NCI-H1092 treated with DMSO at 0.1 percent for 48 hours (cell line): Measurements from ENCODE around the gene GDI1.
A peak's percentile ranks its signal among the peaks of the same experiment; 100 is the strongest.

Source experiments
- DNase-seq: peaks from one replicate; lab custom pipeline; 2025; lab: John Stamatoyannopoulos, UW

Gene GDI1

DNA sequence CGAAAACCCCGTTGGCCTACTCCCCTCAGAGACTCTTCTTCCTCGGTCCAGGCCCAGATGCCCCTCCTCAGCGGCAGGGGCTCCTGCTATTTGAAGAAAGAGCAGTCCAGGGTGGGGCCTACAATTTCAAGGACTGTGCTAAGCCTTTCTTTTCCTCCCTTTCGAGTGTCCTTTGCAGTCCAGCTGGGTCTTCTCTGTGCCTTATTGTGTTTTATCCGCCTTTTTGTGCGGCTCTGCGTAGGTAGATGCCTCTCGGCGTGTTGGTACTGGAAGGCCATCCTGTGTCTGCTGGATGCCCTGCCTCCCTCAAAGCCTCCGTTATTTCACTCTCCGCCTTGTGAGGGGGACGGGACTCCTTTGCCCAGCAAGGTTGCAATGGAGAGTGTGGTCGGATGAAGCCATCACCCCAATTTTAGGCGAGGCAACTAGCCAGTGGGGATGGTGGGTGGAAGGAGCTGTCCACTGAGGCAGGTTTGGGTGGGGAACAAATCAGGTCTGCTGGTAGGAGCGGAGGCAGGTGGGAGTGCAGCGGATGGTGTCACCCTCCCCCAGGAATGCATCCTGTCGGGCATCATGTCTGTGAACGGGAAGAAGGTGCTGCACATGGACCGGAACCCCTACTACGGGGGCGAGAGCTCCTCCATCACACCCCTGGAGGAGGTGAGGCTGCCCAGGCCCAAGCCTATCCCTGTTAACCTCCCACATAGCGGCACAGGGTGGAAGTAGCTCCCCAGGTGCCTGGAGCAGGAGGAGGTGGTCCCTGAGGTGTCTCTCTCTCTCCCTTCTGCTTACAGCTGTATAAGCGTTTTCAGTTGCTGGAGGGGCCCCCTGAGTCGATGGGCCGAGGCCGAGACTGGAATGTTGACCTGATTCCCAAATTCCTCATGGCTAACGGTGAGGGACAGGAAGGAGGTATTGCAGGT, 1.3 kb downstream of the GDI1 start:
- DNase-seq, result no peak

DNA sequence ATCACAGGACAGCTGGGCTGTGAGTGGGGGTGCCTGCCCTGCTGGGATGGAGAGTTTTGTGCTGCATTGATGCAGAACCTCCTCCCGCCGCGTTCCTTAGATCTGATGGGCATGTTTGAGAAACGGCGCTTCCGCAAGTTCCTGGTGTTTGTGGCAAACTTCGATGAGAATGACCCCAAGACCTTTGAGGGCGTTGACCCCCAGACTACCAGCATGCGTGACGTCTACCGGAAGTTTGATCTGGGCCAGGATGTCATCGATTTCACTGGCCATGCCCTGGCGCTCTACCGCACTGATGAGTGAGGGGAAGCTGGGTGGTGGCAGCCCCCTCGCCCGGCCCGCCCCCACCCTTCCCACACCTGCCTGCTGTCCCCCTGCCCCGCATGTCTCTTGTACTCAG, 2.9 kb downstream of the GDI1 start:
- no peak for DNase-seq

DNA sequence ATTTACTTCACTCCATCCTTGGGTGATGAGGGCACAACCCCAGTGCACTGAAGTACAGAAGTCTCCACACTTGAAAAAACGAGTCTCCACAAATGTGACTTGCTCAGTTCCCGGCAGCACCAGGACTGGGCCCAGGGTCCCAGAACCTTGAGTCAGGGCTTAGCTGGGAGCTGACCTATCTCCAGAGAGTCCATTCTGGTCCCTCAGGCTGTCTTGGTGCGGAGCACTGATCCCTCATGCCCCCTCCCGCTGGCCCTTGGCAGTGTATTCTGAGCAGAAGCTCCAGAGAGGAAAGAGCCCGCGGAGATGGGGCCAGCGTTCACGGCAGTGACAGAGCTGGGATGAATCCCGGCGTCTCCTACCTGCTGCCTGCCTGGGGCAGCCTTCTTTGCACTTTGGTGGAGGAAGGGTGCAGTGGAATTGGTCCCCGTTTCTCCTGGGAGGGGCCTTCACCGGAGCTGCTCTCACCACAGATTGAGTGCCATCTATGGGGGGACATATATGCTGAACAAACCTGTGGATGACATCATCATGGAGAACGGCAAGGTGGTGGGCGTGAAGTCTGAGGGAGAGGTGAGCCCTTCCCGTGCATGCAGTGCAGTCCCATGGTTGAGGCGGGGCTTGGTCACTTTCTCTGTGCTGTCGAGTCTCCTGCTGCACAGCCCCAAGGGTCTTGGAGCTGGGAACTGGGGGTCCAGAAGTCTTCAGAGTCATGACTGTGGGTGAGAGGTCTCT, 3.8 kb downstream of the GDI1 start:
- DNase-seq, result no peak

DNA sequence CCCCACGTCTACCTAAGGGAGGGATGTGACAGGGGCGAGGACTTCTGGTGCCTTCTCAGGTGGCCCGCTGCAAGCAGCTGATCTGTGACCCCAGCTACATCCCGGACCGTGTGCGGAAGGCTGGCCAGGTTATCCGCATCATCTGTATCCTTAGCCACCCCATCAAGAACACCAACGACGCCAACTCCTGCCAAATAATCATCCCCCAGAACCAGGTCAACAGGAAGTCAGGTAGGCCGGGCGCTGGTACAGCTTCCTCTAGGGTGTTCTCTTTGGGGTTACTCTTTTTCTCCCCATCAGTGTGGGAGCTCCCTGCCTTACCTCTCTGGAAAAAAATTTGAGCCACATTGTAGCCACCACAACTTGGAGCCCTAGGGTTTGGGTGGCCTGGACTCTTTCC, 4.6 kb downstream of the GDI1 start:
- DNase-seq, result no peak

DNA sequence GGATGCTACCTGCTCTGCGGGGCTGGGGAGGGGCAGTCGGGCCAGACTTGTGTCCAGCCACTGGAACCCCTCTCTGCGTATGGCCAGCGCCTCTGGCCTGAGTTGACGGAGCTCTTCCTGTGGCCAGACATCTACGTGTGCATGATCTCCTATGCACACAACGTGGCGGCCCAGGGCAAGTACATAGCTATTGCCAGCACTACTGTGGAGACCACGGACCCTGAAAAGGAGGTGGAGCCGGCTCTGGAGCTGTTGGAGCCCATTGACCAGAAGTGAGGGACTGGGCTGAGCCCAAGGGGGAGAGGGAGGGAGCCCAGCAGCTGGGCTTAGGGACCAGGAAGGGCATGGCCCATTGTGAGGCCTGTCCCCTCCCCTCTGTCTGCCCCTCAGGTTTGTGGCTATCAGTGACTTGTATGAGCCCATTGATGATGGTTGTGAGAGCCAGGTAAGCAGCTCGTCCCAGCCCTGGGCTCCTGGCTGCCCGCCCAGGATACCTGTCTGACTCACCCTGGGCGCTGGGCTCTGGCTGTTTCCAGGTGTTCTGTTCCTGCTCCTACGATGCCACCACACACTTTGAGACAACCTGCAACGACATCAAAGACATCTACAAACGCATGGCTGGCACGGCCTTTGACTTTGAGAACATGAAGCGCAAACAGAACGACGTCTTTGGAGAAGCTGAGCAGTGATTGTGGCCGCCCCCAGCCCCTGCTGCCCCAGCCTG, 5.2 kb downstream of the GDI1 start:
- no peak for DNase-seq

DNA sequence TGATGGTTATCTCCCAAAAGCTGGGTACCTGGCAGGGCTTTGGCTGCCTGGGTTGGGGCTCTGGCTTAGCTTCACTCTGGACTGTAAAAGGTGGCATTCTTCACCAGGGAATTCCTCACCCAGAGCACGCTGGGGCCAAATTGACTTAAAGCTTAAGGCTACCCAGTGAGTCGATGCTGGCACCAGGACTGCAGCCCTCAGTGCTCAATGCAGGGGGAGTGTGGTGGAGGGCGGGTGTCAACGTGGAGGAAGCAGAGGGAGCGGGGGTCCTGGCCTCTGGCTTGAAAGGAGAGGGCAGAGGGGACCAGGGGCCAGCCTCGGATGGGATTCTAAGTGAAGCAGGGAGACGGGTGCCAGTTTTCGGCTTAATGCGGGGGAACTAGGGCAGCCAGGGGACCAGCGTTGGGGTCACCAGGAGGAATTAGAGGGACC, 6.5 kb downstream of the GDI1 start:
- no peak for DNase-seq

DNA sequence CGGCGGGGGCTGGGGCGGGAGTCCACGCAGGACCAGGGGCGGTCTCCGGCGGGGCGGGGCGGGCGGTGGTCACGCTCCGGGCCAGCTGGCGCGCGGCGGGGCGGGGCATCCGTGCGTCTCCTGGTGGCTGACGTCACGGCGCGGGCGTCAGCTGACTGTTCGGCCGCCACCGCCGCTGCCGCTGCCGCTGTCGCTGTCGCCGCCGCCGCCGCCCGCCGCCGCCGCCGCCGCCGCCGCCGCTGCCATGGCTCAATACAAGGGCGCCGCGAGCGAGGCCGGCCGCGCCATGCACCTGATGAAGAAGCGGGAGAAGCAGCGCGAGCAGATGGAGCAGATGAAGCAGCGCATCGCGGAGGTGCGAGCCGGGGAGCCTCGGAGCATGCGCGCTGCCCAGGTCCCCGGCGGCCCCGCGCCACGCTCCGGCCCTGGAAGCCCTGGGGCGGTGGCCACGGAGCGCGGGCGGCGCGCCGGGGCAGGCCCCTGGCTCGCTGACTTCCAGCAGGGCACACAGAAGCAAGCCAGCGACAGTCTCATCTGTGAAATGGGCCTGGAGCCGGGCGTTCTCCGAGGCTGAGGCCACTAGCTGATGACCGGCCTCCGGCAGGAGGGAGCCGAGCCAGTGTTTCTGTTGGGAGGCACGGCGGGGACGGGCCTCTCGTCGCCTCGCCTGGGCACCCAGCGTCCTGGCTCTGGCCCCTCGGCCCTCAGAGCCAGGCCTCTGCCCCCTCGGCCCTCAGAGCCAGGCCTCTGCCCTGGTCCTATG, 7.2 kb downstream of the GDI1 start, which contains the start of gene FAM50A:
FAM50A (plus strand) TSS at position 150 of the 763 bp plus-strand sequence; CDS start at position 245, 95 bp downstream.
- peak; percentile 68 for DNase-seq

DNA sequence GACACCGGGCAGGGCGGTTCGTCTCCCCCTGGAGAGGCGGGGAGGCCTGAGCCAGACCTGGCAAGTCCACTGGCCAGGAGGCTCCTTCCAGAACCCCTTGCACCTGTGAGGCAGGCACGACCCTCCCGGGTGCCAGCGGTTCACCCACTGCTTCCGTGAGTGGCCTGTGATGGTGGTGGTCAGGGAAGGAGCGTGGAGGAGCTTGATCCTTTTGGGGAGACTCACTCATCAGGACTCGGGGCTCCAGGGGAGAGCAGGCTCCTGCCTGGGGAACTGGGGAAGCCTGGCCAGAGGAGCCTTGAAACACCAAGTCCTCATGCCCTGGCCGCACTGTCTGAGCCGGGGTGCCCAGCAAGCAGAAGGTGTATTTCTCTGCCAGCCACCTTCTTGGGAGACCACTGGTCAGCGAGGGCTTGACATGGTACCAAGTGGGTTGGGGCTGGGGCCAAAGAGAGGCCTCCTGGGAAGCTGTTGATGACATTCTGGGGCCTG, 7.8 kb downstream of the GDI1 start:
- no peak for DNase-seq

DNA sequence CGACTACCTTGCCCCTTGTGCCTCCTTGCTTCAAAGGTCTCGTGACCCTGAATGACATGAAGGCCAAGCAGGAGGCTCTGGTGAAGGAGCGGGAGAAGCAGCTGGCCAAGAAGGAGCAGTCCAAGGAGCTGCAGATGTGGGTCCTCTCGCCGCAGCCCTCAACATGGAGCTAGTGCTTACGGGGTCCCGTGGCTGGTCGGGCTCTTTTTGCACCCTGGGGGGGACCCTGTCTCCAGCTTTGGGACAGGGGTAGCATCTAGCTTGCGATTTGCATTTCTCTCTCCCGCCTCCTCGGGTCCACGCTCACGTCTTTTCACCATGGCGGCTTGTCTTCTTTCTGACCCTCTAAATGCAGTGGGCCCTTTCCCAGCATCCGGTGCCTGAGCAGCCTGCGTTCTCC, 8.8 kb downstream of the GDI1 start:
- no peak for DNase-seq

DNA sequence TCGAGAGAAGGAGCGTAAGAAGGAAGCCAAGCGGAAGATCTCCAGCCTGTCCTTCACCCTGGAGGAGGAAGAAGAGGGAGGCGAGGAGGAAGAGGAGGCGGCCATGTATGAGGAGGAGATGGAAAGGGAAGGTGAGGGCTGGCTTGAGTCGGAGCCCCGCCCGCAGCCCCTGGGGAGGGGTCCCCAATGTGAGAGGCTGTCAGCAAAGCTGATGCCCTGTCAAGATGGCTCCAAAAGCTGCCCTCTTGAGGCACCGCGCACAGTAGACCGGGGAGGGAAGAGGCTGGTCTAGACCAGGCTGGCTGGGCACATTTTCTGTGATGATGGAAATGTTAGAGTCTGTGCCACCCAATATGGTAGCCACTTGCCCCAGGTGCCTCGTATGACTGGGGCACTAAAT, 9.5 kb downstream of the GDI1 start:
- DNase-seq, result no peak

DNA sequence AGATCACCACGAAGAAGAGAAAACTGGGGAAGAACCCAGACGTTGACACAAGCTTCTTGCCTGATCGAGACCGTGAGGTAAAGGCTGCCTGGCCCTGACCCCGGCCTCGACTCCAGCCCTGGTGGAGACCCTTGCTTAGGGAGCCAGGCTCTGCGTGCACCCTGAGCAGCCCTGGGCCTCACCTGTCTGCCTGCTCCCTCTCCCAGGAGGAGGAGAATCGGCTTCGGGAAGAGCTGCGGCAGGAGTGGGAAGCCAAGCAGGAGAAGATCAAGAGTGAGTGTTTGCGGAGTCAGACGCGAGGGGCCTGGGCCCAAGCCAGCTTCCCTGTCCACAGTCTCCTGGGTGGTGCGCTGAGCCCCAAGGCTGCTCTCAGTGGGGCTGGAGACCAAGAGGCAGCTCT, 11.5 kb downstream of the GDI1 start:
- no peak for DNase-seq

DNA sequence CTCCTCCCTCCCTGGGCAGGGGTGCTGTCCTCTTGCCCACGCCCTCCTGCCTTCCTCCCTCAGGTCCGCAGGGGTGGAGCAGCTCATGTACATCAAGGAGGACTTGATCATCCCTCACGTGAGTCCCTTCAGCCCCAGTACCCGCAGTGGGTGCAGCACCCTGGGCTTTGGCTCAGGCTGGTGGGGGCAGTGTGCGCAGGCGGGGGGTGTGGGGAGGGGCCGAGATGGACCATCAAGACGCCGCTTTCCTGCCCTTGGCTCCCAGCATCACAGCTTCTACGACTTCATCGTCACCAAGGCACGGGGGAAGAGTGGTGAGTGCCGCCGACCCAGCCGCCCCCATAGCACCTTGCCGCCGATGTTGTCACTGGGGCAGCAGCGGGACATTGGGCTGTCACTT, 12.7 kb downstream of the GDI1 start:
- no peak for DNase-seq

DNA sequence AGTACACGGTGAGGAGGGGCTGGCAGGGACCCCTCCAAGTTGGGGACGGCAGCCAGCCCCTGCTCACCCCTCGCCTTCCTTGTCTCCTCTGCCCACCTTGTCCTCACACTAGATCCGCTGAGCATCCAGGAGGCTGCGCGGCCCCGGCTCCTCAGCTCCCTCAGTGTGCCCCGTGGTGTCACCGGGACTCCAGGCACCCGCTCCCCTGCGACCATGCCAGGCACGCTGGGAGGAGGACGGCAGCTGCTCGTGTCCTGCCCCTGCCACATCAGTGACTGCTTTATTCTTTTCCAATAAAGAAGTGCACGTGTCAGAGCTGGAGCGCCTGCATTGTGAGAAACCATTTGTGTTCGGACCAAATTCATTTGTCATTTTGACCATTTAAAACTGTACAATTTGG, 13.4 kb downstream of the GDI1 start:
- no peak for DNase-seq

DNA sequence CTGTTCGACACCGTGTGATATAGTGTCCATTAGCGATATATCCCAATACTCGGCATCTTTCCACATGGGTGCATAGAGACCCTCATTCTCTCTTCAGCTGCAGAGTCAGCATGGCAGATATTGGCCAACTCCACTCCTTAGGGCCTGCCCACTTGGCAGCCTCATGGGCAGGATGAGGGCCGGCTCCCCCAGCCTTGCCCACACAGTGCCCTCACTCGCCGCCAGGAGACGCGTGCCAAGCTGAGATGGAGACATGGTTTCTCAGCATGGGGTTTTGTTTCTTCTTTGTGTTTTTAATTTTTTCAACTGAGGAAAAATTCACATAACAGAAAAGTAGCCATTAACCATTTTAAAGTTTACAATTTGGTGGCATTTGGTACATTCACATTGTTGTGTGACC, 15.9 kb downstream of the GDI1 start:
- no peak for DNase-seq

DNA sequence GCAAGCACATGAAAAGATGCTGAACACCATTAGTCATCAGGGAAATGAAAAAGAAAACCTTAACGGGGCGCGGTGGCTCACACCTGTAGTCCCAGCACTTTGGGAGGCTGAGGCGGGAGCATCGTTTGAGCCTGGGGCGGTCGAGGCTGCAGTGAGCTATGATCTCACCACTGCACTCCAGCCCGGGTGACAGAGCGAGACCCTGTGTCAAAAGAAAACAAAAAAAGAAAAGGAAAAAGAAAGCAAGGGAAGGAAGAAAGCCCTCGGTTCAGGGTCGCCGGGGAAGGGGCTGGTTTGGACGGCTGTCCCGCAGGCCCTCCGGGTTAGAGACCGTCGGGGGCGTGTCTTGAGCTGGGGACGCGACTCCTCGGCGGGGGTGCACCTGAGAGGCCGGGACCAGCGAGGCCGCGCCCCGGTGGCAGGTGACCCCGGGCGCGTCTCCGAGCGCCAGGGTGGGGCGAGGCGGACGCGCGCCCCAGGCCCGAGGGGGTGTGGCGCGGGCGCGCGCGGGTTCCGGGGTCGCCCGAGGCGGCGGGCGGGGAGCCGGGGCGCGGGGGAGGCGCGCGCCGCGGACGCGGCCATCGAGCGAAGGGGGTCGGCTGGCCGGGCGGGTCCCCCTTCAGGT, 20.6 kb downstream of the GDI1 start:
- peak; percentile 26 for DNase-seq

DNA sequence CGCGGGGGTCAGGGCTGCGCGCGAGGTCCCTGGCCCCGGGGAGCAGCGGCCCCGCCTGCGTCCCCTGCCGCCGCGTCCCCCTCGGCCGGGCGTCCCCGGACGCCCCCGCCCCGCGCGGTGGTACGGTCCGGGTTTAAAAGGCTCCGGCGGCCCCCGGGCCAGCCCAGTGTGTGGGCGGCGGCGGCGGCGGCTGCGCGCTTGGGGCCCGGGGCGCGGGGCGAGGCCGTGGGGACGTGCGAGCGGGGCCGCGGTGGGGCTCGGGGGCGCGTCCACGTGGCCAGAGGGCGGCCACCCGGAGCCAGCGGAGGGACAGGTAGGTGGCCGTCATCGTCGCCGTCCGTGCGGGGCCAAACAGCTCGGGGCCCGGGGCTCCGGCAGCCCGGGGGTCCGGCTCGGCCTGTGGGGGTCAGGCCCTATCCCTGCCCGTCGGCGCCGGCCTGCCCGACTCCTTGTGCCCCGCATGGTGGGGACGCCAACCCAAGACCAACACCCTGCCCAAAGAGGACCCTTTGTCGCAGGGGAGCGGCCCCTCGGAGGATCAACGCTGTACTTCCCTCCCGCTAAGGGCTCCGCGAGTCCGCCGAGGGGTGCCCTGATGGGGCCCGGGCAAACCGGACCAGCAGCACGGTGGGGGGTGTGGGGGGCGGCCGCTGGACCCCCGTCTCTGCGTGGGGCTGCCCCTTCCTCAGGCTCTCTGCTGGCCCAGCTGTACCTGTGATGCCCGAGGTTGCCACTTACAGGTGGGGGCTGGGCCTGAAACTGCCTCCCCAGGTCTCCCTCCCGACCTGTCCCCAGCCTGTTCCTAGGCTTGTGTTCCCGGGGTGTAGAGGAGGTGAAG, 21.4 kb downstream of the GDI1 start, which contains the start of gene PLXNA3:
PLXNA3 (plus strand) TSS at position 166 of the 838 bp plus-strand sequence. CDS start 1,903 bp downstream, outside the sequence.
- DNase-seq, result no peak

DNA sequence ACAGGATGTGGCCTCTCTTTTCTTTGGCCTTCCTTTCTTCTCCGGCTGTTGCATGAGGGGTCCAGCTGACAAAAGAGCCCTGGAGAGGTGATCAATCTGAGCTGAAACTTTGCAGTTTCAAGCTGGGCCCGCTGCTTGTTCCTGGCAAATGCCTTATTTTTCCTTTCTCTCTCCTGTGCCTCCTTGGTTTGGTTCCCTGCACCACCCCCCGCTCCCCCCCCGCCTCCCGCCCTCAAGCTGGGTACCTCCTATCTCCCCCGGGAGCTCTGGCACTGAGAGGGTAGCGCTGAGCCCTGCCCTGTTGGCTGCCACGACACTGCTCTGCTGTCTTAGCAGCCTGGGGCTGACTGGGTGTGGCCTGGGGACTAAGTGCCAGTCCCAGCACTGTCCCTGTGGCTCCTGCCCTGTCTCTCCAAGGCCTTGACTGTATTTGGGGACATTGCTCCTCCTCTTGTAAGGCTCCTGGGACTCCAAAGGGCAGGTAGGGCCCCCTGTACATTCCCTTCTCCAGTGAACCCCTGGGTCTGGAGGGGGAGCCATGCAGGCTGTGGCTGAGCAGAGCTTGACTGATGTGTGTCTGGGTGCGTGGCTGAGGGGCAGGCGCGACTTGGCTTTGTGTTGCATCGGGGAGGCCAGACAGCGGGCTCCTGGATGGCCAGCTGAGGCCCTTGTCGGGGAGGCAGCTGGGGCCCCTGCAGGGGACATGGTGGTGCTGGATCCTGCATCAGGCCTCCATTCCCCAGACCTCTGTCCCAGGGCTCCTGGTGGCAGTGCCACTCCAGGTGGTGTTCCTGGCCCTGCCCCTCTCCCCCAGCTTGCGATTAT, 22.2 kb downstream of the GDI1 start:
- DNase-seq, result peak; percentile 10

DNA sequence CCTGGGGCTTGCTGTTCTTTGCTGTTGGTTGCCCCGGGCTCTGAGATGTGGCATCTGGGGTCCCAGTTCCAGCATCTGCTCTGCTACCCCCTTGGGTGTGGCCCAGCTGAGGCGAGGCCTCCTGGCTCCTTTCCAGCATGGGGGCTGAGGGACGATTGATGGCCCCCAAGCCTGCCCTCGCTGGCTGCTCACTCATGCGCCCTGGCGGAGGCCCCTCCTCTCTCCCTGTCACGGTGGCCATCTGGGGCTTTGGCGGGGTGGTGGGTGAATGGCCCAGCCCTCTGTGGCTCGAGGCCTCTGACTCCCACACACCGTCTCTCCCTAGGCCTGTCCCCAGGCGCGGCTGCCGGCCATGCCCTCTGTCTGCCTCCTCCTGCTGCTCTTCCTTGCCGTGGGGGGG, 22.9 kb downstream of the GDI1 start:
- no peak for DNase-seq

DNA sequence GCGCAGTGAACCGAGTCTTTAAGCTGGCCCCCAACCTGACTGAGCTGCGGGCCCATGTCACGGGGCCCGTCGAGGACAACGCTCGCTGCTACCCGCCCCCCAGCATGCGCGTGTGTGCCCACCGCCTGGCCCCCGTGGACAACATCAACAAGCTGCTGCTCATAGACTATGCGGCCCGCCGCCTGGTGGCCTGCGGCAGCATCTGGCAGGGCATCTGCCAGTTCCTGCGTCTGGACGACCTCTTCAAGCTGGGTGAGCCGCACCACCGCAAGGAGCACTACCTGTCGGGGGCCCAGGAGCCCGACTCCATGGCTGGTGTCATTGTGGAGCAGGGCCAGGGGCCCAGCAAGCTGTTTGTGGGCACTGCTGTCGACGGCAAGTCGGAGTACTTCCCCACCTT, 23.4 kb downstream of the GDI1 start:
- no peak for DNase-seq
